NCI-H2227 (cell line): ENCODE data around the gene IQSEC3.
A peak's percentile ranks its signal among the peaks of the same experiment; 100 is the strongest.

Source experiments
- DNase-seq: peaks from one replicate; lab custom pipeline; 2025; ENCODE audit not compliant: unreplicated experiment; lab: John Stamatoyannopoulos, UW

IQSEC3 gene

DNA sequence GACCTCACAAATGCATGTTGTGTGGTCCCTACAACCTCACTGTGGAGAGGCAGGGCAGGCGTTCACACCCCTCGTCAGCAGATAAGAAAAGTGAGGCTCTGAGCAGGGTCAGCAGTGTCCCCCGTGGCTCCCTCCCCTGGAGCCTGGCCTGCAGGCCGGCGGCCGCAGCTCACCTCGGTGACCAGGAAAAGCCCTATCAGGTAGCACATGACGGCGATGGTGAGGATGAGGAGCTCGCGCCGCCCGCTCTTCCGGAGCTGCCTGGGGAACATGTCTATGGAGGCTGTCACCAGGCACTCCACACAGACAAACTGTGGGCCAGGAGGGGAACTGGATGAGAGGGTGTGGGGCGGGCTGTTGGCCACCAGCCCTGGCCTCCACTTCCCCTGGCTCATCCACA, 129.4 kb downstream of the IQSEC3 start:
- no peak for DNase-seq

GRCh38 chr12:196436-196835, 129.9 kb downstream of the IQSEC3 start:
- DNase-seq, result no peak

- DNase-seq, result no peak
Observed at GRCh38 chr12:197347-197746, 130.8 kb downstream of the IQSEC3 start.

DNA sequence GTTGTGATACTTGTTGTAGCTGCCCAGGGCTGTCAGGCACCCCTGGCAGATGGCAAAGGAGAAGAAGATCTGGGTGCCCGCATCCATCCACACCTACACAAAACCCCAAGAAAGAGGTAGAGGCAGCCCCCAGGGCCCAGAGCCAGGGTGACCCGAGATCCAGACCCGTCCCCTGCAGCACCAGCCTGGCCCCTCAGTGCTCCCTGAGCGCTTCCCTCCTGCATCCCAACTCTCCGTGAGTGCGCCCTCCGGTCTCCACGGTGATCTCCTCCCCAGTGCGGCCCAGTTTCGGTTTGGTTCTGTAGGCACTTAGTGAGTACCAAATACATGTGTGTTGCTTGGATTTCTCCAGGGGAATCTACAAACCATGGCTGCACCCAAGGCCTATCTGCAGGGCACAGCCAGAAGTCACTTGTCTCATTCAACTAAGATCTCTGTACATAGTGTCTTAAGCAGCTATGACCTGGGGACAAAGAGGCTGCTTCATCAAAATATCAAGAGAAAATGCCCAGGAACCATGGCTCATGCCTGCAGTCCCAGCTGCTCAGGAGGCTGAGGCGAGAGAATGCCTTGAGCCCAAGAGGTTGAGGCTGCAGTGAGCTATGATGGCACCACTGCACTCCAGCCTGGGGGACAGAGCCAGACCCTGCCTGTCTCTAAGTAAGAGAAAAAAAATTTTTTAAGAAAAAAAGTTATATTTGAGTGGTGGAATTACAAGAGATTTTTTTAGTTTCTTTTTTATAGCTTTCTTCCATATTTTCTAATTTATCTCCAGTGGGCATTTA, 131.5 kb downstream of the IQSEC3 start:
- no peak for DNase-seq

- DNase-seq, result no peak
Observed at GRCh38 chr12:198705-199104, 132.1 kb downstream of the IQSEC3 start.

GRCh38 chr12:201361-201760, 134.8 kb downstream of the IQSEC3 start:
- DNase-seq, result no peak

- peak; percentile 2 for DNase-seq
Observed at GRCh38 chr12:202081-202731, 135.6 kb downstream of the IQSEC3 start.

DNA sequence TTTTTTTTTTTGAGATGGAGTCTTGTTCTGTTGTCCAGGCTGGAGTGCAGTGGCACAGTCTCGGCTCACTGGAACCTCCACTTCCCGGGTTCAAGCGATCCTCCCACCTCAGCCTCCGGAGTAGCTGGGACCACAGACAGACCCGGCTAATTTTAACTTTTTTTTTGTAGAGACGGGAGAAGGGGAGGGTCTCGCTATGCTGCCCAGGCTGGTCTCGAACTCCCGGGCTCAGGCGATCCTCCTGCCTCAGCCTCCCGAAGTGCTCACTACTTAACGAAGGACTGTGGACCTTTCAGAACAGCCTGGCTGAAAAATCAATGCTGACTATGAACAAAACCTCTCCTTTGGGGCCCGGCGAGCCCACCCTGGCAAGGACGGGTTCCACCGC, 136.5 kb downstream of the IQSEC3 start:
- no peak for DNase-seq

DNA sequence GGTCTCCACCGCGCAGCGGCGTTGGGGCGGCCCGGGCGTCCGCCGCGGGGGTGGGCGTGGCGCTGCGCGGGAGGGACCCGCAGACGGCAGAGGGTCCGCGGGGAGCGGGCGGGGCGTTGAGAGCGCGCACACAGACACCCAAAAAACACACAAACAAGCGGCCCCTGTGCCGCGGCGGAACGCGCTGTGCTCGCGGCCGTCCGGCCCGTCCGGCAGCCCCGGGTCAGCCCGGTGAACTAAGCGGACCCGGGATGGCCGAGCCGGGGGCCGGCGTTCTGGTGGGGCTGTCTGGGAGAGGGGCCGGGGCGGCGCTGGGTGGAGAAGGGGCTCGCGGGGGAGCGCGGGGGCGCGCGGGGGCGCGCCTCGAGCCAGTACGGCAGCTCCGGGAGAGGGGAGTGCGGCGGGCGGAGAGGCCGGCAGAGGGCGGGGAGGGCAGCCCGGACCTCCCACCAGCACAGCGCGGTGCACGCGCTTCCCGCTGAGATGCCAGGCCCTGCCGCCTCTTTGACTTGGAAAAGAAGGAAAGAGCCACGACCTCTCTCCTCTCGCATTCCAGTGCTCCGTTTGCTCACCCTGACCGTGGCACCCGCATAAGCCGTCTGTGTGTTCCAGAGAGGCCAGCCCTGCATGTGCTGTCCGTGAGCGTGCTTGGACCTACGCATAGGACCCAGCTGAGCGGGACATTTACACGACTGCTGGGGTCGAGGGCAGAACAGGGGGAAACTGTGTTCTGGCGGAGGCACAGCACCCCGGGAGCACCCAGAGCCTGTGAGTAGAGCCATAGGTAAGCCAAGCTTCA, 137.1 kb downstream of the IQSEC3 start:
- DNase-seq, result peak; percentile 4

DNA sequence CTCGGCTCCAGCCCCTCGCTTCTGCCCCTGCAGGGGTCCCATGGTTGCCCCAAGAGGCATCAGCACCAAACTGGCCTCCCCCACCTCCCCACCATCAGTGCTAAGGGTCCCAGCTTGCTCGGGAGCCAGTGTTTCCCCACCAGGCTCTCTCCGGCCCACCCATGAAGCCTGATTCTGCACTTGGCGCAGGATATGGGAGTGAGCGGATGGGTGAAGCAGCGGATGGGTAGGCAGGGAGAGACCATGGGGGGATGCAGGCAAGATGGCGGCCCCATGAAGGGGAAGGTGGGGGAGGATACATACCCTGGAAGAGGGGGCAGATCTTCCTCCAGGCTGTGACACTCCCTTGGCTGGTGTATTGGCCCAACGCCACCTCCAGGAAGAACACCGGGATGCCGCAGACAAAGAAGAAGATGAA, 137.7 kb downstream of the IQSEC3 start:
- no peak for DNase-seq

DNA sequence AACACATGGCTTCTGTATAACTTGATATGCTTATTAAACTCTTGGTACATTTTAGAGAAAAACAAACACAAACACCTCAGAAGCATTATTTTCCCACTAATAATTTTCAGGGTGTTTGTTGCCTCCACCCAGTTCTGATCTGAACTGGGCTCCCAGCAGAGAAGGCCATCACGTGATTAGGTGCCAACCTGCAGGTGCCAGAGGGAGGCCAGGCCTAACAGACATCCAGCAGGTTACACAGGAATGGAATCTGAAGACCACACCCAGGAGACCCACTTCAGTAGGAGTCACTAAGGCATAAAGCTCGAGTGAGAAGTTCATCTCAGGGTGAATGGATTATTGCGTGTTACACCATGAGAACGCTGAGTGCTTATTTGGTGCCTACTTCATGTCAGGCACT, 138.5 kb downstream of the IQSEC3 start:
- no peak for DNase-seq

DNA sequence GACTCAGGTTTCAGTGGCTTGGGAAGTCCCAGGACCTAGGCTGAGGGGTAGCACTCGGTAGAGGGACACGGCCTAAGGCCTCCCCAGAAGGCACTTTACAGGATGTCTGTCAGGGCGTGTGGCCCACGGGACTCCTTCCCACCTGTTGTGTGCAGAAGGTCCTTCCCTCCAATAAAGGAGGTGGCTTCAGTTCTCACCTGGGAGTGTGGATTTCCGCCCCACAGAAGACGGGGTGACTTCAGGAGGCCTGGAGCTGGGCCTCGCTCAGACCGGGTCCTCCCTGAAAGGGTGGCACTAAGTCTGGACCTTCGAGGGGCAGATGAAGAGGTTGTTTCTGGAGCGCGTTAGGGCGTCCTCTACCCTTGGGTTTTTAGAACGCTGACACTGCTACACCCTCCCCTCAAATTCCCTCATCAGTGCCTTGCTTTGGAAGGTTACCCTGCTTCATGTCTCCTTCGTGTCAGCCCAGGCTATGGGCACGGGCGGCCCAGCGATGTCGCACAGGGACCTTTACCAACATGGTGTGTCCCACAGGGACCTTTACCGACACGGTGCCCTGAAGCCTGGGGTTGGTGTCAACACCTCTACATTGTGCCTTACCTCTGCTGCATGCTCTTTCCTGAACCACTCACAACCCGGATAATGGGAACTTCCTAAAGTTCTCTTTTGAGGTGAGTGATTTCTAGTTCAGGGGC, 140.3 kb downstream of the IQSEC3 start:
- DNase-seq, result no peak

GRCh38 chr12:207804-208203, 141.2 kb downstream of the IQSEC3 start:
- no peak for DNase-seq

DNA sequence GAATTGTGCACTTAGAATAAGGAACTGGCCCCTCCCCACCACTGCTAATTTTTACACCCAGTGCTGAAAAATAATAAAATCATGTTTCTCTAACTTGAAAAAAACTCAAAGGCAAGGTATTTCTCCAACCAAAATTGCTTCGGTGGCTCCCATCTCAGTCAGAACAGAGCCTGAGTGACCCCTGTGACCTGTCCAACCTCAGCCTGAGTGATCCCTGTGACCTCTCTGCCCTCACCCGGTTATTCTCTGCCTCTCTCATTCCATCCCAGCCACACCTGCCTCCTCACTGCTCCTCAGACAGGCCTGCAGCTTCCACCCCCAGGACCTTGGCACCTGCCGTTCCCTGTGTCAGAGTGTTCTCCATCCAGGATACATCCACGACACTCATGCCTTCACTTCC, 142.2 kb downstream of the IQSEC3 start:
- DNase-seq, result no peak

DNA sequence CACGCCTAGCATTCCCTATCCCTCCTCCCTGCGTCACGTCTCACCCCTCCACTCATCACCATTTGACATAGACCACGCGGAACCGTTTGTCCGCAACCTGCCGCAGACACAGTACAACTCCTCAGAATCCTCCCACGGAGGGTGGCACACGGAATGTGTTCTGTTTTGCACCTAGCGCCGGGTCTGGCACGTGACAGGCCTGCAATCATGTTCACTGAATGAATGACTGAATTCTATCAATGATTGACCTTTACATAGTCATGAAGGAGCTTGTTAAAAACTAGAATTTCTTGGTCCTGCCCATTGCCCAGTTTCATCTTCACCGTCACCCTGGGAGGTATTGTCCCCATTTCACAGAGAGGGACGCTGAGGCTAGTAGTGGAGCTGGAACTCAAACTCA, 142.7 kb downstream of the IQSEC3 start:
- no peak for DNase-seq

- no peak for DNase-seq
Observed at GRCh38 chr12:209851-210250, 143.3 kb downstream of the IQSEC3 start.

- DNase-seq, result no peak
Observed at GRCh38 chr12:210277-211141, 143.9 kb downstream of the IQSEC3 start.

DNA sequence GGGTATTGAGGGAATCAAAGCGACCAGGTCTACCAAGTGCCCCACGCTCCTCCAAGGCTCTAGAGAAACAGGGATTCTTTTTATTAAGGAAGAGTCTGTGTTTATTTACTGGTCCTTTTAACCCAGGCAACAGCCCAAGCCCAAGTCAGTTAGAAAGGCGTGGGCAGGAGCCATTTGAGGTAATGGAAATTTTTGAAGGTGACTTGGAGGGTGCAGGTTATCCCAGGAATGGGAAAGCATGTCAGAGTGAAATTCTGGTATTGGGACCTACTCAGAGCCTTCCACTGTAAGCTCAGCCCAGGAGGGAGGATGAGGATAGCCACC, 144.5 kb downstream of the IQSEC3 start:
- DNase-seq, result no peak

GRCh38 chr12:211639-212414, 145.3 kb downstream of the IQSEC3 start:
- no peak for DNase-seq

DNA sequence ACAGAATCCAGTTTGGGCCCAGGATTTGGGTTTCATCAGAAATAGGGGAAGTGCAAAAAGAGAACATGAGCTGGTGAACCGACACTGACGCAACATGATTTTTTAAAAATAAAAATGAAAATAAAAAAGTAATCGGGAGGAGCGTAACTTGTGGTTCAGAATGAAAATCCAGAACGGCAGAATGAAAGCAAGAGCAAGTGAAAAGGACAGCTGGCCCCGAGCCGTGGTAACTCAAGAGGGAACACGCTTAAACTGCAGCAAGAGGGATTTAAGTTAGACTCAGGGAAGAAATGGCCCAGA, 145.8 kb downstream of the IQSEC3 start:
- no peak for DNase-seq
